Stomach (tissue), 9 donors: Measurements from ENCODE around the gene TBC1D10A. TPM values are rescaled to one million over a fixed set of nuclear protein-coding genes. Genes with fewer than 3 reads are reported as not detected.

ENCODE experiments used
- DNase-seq, 2 donors: peaks; one replicate each; pipeline versions ENCODE4 v3.0.0 to v3.0.0-alpha.2; 2013 to 2019
- H3K27ac ChIP-seq, 5 donors: fragments of 200-600 bp in 4 of 5; sonication (generic) in 4 of 5; one replicate each; pipeline ENCODE4 v1.5.1; 2013 to 2019; ENCODE audit warnings: mild to moderate bottlenecking in 1 of 5, moderate library complexity in 1 of 5
- H3K27me3 ChIP-seq, 3 donors: fragments of 200-600 bp; sonication (generic); one replicate each; pipeline ENCODE4 v1.5.1; 2017 to 2019; ENCODE audit warnings: mixed run types in 1 of 3
- H3K36me3 ChIP-seq, 4 donors: fragments of 200-600 bp; sonication (generic); 1 replicate in 3 of 4; 2 replicates in 1 of 4; pipeline ENCODE4 v1.5.1; 2016 to 2019
- H3K4me1 ChIP-seq, 4 donors: fragments of 200-600 bp; sonication (generic); one replicate each; pipeline ENCODE4 v1.5.1; 2016 to 2019
- H3K4me3 ChIP-seq, 4 donors: fragments of 200-600 bp; sonication (generic) in 3 of 4; one replicate each; pipeline ENCODE4 v1.5.1; 2016 to 2019; ENCODE audit warnings: mild to moderate bottlenecking in 1 of 4
- H3K9me3 ChIP-seq, 4 donors: fragments of 200-600 bp; sonication (generic); one replicate each; pipeline ENCODE4 v1.5.1; 2016 to 2019
- CTCF ChIP-seq, 7 experiments: fragments of 450-650 bp in 4 of 7; fragments of 200-600 bp in 3 of 7; sonication (generic) in 3 of 7; IDR thresholded peaks; one replicate each; pipeline ENCODE4 v1.5.1; 2016 to 2019; ENCODE audit warnings: antibody characterized with exemption in 7 of 7, control low read depth in 2 of 7, mild to moderate bottlenecking in 1 of 7
- EP300 ChIP-seq: sonication (generic); formaldehyde crosslinking; IDR thresholded peaks from one replicate; pipeline ENCODE4 v1.6.1; 2017; ENCODE audit warnings: antibody characterized with exemption
- POLR2A ChIP-seq, 4 donors: fragments of 450-650 bp; IDR thresholded peaks; one replicate each; pipeline ENCODE4 v1.6.1; 2016; ENCODE audit warnings: antibody characterized with exemption in 4 of 4, control low read depth in 2 of 4, mild to moderate bottlenecking in 1 of 4, moderate library complexity in 1 of 4
- POLR2AphosphoS5 ChIP-seq, 3 donors: sonication (generic); formaldehyde crosslinking; IDR thresholded peaks; one replicate each; pipeline ENCODE4 v1.6.1; 2016; ENCODE audit warnings: antibody characterized with exemption in 3 of 3
- WGBS, 5 donors: extraction: QIAGEN DNeasy Blood & Tissue Kit in 3 of 5; methylation state at CpG; one replicate each; pipeline versions ENCODE4 v1.1.5 to v1.1.7; 2013 to 2018; 5-methylcytosine and 5-hydroxymethylcytosine counted together
- intact Hi-C: fragments of 100-400 bp; cut with DNase I; formaldehyde crosslinking; loops from one replicate; pipeline ENCODE4 v1.15.1; 2023; ENCODE audit warnings: low total_unique reads
- polyA plus RNA-seq, 3 donors: library from polyadenylated mRNA; stranded (reverse); fragments of 200-250 nt; gene quantifications; one replicate each; pipeline ENCODE4 v1.2.3, GENCODE V29; 2013
- total RNA-seq, 5 donors: library from RNA; depleted of rRNA; stranded (reverse); fragments of >200 nt; gene quantifications; one replicate each; pipeline versions ENCODE4 v1.1.0 to v1.2.3, GENCODE V29; 2014 to 2016
- donor health status: healthy with polysubstance abuse.
- donor health status: Bipolar disorder and iron deficiency.
- donor health status: healthy.

Gene TBC1D10A
- total and polyA plus RNA-seq, 8 donors: 2.2 to 24.5 (median 18.0) TPM

GRCh38 chr22:30270832-30271231 is 55.9 kb downstream of the TBC1D10A start:
- TF ChIP-seq EP300: no peak
- TF ChIP-seq POLR2AphosphoS5 (IDR thresholded peaks at IDR 0.05): peak in 2 of 3 donors; percentile 11 to 31
- Histone ChIP-seq H3K27ac (peak overlapping the region in 3 of 5 donors; percentile 22 to 63 (median 62)), H3K36me3 (no peaks in the 10 kb centered on the region), H3K4me1 (peaks cover 0 to 15% (median 1%) of the 10 kb centered on the region in 4 donors), H3K27me3 (no peaks in the 10 kb centered on the region), H3K4me3 (no peak overlapping the region), H3K9me3 (no peaks in the 10 kb centered on the region)
- 75 to 81% (median 78%) methylated on average over 15 to 16 of the region's 16 CpGs for WGBS, 5 donors
- peak; percentile 59 to 65 for DNase-seq
- intact Hi-C loops: loop anchor here (5.0 kb wide), 1 partner anchor 216 kb away; no protein-coding TSS in a partner anchor

GRCh38 chr22:30268331-30268730 is 58.4 kb downstream of the TBC1D10A start:
- TF ChIP-seq CTCF (IDR thresholded peaks at IDR 0.05) (no peak), POLR2A (IDR thresholded peaks at IDR 0.05) (no peak), POLR2AphosphoS5 (IDR thresholded peaks at IDR 0.05) (no peak), EP300 (no peak)
- WGBS, 5 donors: 80 to 95% (median 89%) methylated on average over 7 to 8 of the region's 8 CpGs
- H3K4me1 ChIP-seq: peaks cover 1 to 19% (median 3%) of the 10 kb centered on the region in 4 donors
- H3K36me3 ChIP-seq: no peaks in the 10 kb centered on the region
- no peak overlapping the region for H3K4me3 ChIP-seq
- no peaks in the 10 kb centered on the region for H3K27me3 ChIP-seq
- no peak for DNase-seq
- H3K9me3 ChIP-seq: no peaks in the 10 kb centered on the region
- intact Hi-C loops: loop anchor here (5.0 kb wide), 1 partner anchor 114 kb away; no protein-coding TSS in a partner anchor
- H3K27ac ChIP-seq: peak overlapping the region in 3 of 5 donors; percentile 62 to 87 (median 85)

- intact Hi-C loops: loop anchor here (5.0 kb wide), 1 partner anchor 115 kb away; no protein-coding TSS in a partner anchor
- no peak for TF ChIP-seq CTCF (IDR thresholded peaks at IDR 0.05)
- TF ChIP-seq POLR2A (IDR thresholded peaks at IDR 0.05): no peak
- no peak for TF ChIP-seq EP300
- no peak for TF ChIP-seq POLR2AphosphoS5 (IDR thresholded peaks at IDR 0.05)
- H3K4me3 ChIP-seq: peak overlapping the region in 2 of 4 donors; percentile 35 to 41
- H3K9me3 ChIP-seq: no peaks in the 10 kb centered on the region
- DNase-seq: no peak
- peaks cover 6 to 19% (median 9%) of the 10 kb centered on the region in 4 donors for H3K4me1 ChIP-seq
- 62 to 78% (median 75%) methylated on average over 7 to 14 of the region's 14 CpGs for WGBS, 5 donors
- H3K27ac ChIP-seq: peak overlapping the region in 4 of 5 donors; percentile 62 to 87 (median 78)
- H3K27me3 ChIP-seq: no peaks in the 10 kb centered on the region
- no peaks in the 10 kb centered on the region for H3K36me3 ChIP-seq
Measured at GRCh38 chr22:30267382-30268302, 59.1 kb downstream of the TBC1D10A start.

GRCh38 chr22:30266445-30267381 is 60.0 kb downstream of the TBC1D10A start, which contains the start of gene OSM:
Gene OSM, minus strand, starts transcription at chr22:30266851. Its CDS starts 52 bp downstream, at chr22:30266799.
- H3K27me3 ChIP-seq: no peaks in the 10 kb centered on the region
- H3K4me1 ChIP-seq: peaks cover 6 to 21% (median 9%) of the 10 kb centered on the region in 4 donors
- WGBS, 5 donors: 58 to 76% (median 67%) methylated on average over 21 to 35 of the region's 35 CpGs
- peak; percentile 60 to 70 for DNase-seq
- no peaks in the 10 kb centered on the region for H3K9me3 ChIP-seq
- peak within 1 kb of the TSS; percentile 13 to 41 (median 36) for H3K4me3 ChIP-seq
- peak in 1 of 3 donors; percentile 14 for TF ChIP-seq POLR2AphosphoS5 (IDR thresholded peaks at IDR 0.05)
- TF ChIP-seq CTCF (IDR thresholded peaks at IDR 0.05): no peak
- intact Hi-C loops: loop anchor here (5.0 kb wide), 1 partner anchor 116 kb away; no protein-coding TSS in a partner anchor
- peak within 1 kb of the TSS; percentile 59 to 87 (median 72) for H3K27ac ChIP-seq
- no peaks in the 10 kb centered on the region for H3K36me3 ChIP-seq
